Spleen (tissue), 7 donors: ENCODE results near the gene MAP2K5.

Experiments used
- POLR2AphosphoS5 ChIP-seq, 3 donors: sonication (generic); formaldehyde crosslinking; IDR thresholded peaks; one replicate each; pipeline ENCODE4 v1.5.1; 2017; ENCODE audit warnings: antibody characterized with exemption in 3 of 3
- TF ChIP-seq, protein P1 (sequence below), 11 experiments: fragments of 200-600 bp in 7 of 11; fragments of 450-650 bp in 4 of 11; sonication (generic) in 4 of 11; IDR thresholded peaks in 8 of 11; conservative IDR thresholded peaks in 3 of 11; 1 replicate in 7 of 11; 2 replicates in 4 of 11; pipeline versions ENCODE4 v1.4.0 to v1.8.0; 2016 to 2021; ENCODE audit warnings: antibody characterized with exemption in 11 of 11, inconsistent platforms in 4 of 11, mild to moderate bottlenecking in 1 of 11
- donor health status: DM: no; HTN: no; CAD: no; lungs with moderate emphysema.
- donor health status: DM: no; HTN: no; CAD: no.
- donor health status: DM: no; HTN: no; CAD: no.

DNA sequence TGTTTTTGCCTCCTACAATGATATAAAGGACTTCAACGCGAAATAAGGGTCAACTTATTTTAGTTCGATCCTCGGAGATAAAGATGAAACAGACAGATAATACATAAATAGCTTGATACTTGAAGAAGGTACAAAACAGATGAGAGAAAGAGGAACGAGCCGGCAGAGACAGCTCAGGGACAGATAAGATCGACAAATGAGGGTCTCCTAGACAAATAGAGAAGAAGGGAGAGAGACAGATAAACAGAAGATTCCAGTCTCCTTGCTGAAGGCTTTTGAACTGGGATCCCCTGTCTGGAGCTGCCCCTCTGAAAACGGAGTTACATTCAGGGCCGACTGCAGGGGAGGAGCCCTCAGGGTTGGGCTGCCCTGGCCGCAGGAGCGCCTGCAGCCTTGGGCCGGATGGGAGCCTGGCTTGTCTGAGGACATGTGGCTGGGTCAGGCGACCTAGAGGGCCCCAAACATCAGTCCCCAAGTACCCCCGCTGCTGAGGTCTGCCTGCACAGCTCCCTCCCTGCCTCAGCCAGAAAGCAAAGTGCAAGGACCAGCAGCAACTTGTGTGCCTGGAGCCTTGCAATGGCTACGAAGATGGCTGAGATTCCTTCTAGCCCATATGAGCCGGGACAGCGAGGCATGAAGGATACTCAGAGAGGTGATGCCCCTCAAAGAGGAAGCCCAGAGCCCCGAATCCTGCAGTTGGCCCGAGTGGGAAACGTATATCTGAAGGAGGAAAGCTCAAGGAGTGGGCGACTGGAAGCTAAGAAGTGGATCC, 281.9 kb downstream of the MAP2K5 start:
- TF ChIP-seq, protein P1, sequence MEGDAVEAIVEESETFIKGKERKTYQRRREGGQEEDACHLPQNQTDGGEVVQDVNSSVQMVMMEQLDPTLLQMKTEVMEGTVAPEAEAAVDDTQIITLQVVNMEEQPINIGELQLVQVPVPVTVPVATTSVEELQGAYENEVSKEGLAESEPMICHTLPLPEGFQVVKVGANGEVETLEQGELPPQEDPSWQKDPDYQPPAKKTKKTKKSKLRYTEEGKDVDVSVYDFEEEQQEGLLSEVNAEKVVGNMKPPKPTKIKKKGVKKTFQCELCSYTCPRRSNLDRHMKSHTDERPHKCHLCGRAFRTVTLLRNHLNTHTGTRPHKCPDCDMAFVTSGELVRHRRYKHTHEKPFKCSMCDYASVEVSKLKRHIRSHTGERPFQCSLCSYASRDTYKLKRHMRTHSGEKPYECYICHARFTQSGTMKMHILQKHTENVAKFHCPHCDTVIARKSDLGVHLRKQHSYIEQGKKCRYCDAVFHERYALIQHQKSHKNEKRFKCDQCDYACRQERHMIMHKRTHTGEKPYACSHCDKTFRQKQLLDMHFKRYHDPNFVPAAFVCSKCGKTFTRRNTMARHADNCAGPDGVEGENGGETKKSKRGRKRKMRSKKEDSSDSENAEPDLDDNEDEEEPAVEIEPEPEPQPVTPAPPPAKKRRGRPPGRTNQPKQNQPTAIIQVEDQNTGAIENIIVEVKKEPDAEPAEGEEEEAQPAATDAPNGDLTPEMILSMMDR (IDR thresholded peaks at IDR 0.05 in 8 of 11, conservative IDR thresholded peaks at IDR 0.05 in 3 of 11) = no peak
- TF ChIP-seq POLR2AphosphoS5 (IDR thresholded peaks at IDR 0.05) = no peak
